Pancreas (tissue), 10 donors: ENCODE measurements around the gene PDE4B. TPM values are rescaled to one million over a fixed set of nuclear protein-coding genes. Genes with fewer than 3 reads are reported as not detected.

Experiments used
- ATAC-seq, 4 donors: fragments of 200-7000 bp; cut with Tn5 transposase; one replicate each; pipeline versions ENCODE4 v1.8.0 to v1.9.1; 2020; ENCODE audit warnings: mild to moderate bottlenecking in 4 of 4, moderate library complexity in 4 of 4
- DNase-seq, 6 donors: peaks; one replicate each; pipeline ENCODE4 v3.0.0-alpha.2; 2020
- FAIRE-seq: peaks from 2 replicates; lab custom pipeline; 2012; peaks lifted over from hg19 to GRCh38; lab: Jason Lieb, UNC
- H3K27ac ChIP-seq, 4 donors: fragments of 200-600 bp; sonication (generic); 1 replicate in 3 of 4; 2 replicates in 1 of 4; pipeline versions ENCODE4 v1.5.0 to v1.8.0; 2020
- H3K27me3 ChIP-seq, 4 donors: fragments of 200-600 bp; one replicate each; pipeline ENCODE4 v1.8.0; 2021
- H3K36me3 ChIP-seq, 3 donors: fragments of 200-600 bp; sonication (generic) in 1 of 3; one replicate each; pipeline versions ENCODE4 v1.5.0 to v1.8.0; 2020 to 2021
- H3K4me1 ChIP-seq, 3 donors: fragments of 200-600 bp; one replicate each; pipeline ENCODE4 v1.8.0; 2021
- H3K4me3 ChIP-seq, 4 donors: fragments of 200-600 bp; sonication (generic) in 2 of 4; one replicate each; pipeline versions ENCODE4 v1.5.0 to v1.8.0; 2020 to 2021
- H3K9me3 ChIP-seq, 4 donors: fragments of 200-600 bp; one replicate each; pipeline ENCODE4 v1.8.0; 2021
- WGBS, 2 donors: extraction: QIAGEN DNeasy Blood & Tissue Kit; methylation state at CpG; one replicate each; pipeline ENCODE4 v1.1.7; 2013; 5-methylcytosine and 5-hydroxymethylcytosine counted together
- intact Hi-C, 3 donors: fragments of 100-400 bp; cut with DNase I; formaldehyde crosslinking; loops; one replicate each; pipeline versions ENCODE4 v1.11.1 to v1.14.2; 2022
- polyA plus RNA-seq, 2 donors: library from polyadenylated mRNA; stranded (reverse); fragments of 200-250 nt; gene quantifications; one replicate each; pipeline ENCODE4 v1.2.3, GENCODE V29; 2013
- total RNA-seq, 6 donors: library from RNA; stranded (reverse); fragmentation: NEBNext Ultra II Directional in 4 of 6; extraction: Animal tissue kit (Norgen Biotek cat#: 25700) in 4 of 6; gene quantifications; one replicate each; pipeline versions ENCODE4 v1.2.1 to v1.2.4, GENCODE V29; 2021 to 2023
- TF ChIP-seq, protein P1 (sequence below), 4 donors: fragments of 200-600 bp; sonication (generic) in 3 of 4; IDR thresholded peaks; one replicate each; pipeline versions ENCODE4 v1.5.0 to v1.8.0; 2021; ENCODE audit warnings: antibody characterized with exemption in 4 of 4
- donor health status: healthy with polysubstance abuse.
- donor health status: DM: no; HTN: no; CAD: no; lungs with moderate emphysema.
- donor health status: DM: no; HTN: no; CAD: no.
- donor health status: control.
- donor health status: control.
- donor health status: Bipolar disorder and iron deficiency.
- donor health status: DM: yes; HTN: yes; CAD: no.
- donor health status: DM: no; HTN: no; CAD: no.
- donor health status: DM: no; HTN: no; CAD: no.
- donor health status: DM: yes; HTN: yes; CAD: no.

Gene PDE4B
- total and polyA plus RNA-seq, 8 donors, result 0.23 to 3.7 (median 0.92) TPM

DNA sequence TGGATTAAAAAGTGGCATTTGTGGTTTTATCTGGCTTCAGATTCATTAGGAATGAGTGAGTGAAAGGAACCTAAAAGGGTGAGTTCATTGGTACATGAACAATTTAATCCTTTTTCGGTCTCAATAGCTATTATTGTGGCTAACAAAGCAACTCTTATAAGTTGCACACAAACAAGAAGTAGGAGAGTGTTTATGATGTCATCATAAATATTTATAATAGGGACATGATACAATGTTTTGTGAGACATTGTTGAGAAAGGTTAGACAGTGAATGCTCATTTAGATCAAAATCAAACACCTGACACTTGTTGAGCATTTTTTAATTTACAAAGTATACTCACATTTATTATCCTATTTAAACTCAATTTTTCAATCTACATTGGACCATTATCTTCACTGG is 363.4 kb downstream of the PDE4B start:
- TF ChIP-seq, protein P1, sequence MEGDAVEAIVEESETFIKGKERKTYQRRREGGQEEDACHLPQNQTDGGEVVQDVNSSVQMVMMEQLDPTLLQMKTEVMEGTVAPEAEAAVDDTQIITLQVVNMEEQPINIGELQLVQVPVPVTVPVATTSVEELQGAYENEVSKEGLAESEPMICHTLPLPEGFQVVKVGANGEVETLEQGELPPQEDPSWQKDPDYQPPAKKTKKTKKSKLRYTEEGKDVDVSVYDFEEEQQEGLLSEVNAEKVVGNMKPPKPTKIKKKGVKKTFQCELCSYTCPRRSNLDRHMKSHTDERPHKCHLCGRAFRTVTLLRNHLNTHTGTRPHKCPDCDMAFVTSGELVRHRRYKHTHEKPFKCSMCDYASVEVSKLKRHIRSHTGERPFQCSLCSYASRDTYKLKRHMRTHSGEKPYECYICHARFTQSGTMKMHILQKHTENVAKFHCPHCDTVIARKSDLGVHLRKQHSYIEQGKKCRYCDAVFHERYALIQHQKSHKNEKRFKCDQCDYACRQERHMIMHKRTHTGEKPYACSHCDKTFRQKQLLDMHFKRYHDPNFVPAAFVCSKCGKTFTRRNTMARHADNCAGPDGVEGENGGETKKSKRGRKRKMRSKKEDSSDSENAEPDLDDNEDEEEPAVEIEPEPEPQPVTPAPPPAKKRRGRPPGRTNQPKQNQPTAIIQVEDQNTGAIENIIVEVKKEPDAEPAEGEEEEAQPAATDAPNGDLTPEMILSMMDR (IDR thresholded peaks at IDR 0.05), result no peak
- intact Hi-C loops, result no loop called here
- no peak overlapping the region for H3K4me3 ChIP-seq

DNA sequence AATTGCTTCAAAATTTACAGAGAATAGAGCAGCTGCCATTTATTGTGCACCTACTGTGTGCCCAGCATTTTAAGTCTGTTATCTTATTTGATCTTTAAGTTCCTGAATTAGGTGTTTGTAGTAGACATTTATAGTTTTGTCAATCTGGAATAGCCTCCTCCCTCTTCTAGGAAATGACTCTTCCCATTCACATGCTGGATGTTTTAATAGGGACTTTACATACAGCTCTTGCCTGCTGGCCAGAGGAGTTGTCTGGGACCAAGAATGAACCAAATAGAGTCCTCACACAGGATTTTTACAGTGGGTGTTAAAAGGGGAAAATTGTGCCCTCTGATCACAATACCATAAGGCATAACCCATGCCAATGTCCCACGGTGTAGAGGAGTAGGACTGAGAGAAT is 367.1 kb downstream of the PDE4B start:
- Histone ChIP-seq H3K36me3 (no peaks in the 10 kb centered on the region), H3K4me1 (no peaks in the 10 kb centered on the region), H3K4me3 (no peak overlapping the region), H3K9me3 (no peaks in the 10 kb centered on the region), H3K27me3 (no peaks in the 10 kb centered on the region), H3K27ac (no peak overlapping the region)
- intact Hi-C loops, result no loop called here
- FAIRE-seq, result no peak
- no peak for ATAC-seq
- TF ChIP-seq, protein P1 (IDR thresholded peaks at IDR 0.05), result no peak
- WGBS, 2 donors, result 73 to 81% methylated on average over 1 of the region's 1 CpG
- no peak for DNase-seq

More for the DNA sequence above, 363.4 kb downstream of the PDE4B start:
- WGBS, 2 donors, result 64 to 71% methylated on average over 1 of the region's 1 CpG
- Histone ChIP-seq H3K4me1 (no peaks in the 10 kb centered on the region), H3K36me3 (no peaks in the 10 kb centered on the region), H3K27me3 (no peaks in the 10 kb centered on the region), H3K27ac (no peak overlapping the region), H3K9me3 (no peaks in the 10 kb centered on the region)
- ATAC-seq (no peak), DNase-seq (no peak), FAIRE-seq (no peak)

DNA sequence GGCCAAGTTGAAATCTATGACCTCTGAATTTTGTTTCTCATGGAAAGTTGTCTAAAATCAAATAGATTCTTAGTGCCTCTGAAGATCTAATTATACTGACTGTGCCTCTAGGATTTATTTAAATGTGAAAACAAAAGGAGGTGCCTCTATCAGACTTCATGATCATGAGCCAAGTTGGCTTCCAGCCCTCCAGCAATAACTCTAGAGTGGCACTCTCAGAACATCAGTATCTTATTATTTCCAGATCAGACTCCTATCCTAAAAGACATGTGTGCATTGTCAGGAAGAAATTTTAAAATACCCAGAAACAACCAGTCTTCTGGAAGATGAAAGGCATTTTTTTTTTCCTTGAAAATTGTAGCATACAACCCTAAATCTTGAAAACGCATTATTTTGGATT is 368.0 kb downstream of the PDE4B start:
- intact Hi-C loops, result no loop called here
- ATAC-seq (no peak), FAIRE-seq (no peak), DNase-seq (no peak)
- H3K4me1 ChIP-seq, result no peaks in the 10 kb centered on the region
- TF ChIP-seq, protein P1 (IDR thresholded peaks at IDR 0.05), result no peak
- H3K27me3 ChIP-seq, result no peaks in the 10 kb centered on the region
- 54 to 82% methylated on average over 1 of the region's 1 CpG for WGBS, 2 donors
- no peaks in the 10 kb centered on the region for H3K36me3 ChIP-seq
- no peak overlapping the region for H3K27ac ChIP-seq
- no peak overlapping the region for H3K4me3 ChIP-seq
- H3K9me3 ChIP-seq, result no peaks in the 10 kb centered on the region

DNA sequence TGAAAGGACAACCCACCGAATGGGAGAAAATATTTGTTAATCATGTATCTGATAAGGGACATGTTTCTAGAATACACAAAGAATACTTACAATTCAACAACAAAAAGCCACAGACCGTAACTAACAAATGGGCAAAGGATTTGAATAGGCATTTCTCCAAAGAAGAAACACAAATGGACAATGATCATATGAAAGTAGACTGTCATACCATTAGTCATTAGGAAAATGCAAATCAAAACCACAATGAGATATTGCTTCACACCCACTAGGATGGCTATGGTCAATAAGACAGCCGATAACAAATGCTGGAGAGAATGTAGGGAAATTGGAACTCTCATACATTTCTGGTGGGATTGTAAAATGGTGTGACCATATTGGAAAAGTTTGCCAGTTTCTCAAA is 374.1 kb downstream of the PDE4B start:
- H3K27ac ChIP-seq, result no peak overlapping the region
- 68 to 80% methylated on average over 3 of the region's 3 CpGs for WGBS, 2 donors
- FAIRE-seq, result no peak

DNA sequence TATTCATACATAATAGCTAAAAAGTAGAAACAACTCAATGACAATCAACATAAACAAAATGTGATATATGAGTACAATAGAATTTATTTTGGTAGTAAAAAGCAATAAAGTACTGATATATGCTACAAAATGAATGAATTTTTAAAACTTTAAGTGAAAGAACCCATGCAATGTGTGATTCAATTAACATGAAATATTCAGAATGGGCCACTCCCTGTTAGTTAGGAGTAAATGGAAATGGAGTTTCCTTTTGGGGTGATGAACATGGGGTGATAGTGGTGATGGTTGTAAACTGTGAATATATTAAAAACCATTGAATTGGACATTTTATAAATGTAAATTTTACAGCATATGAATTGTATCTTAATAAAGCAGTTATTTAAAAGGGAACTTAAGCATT is 374.6 kb downstream of the PDE4B start:
- DNase-seq, result no peak
- no peak for FAIRE-seq
- Histone ChIP-seq H3K9me3 (no peaks in the 10 kb centered on the region), H3K27ac (no peak overlapping the region), H3K4me3 (no peak overlapping the region), H3K27me3 (no peaks in the 10 kb centered on the region), H3K36me3 (no peaks in the 10 kb centered on the region), H3K4me1 (no peaks in the 10 kb centered on the region)
- TF ChIP-seq, protein P1 (IDR thresholded peaks at IDR 0.05), result no peak
- intact Hi-C loops, result no loop called here
- ATAC-seq, result no peak

More for the DNA sequence above, 374.1 kb downstream of the PDE4B start:
- ATAC-seq, result no peak
- Histone ChIP-seq H3K4me3 (no peak overlapping the region), H3K9me3 (no peaks in the 10 kb centered on the region), H3K4me1 (no peaks in the 10 kb centered on the region), H3K36me3 (no peaks in the 10 kb centered on the region), H3K27me3 (no peaks in the 10 kb centered on the region)
- intact Hi-C loops, result no loop called here
- TF ChIP-seq, protein P1 (IDR thresholded peaks at IDR 0.05), result no peak
- no peak for DNase-seq
